ENCODE measurements around the gene PDE9A.

The PDE9A gene

DNA sequence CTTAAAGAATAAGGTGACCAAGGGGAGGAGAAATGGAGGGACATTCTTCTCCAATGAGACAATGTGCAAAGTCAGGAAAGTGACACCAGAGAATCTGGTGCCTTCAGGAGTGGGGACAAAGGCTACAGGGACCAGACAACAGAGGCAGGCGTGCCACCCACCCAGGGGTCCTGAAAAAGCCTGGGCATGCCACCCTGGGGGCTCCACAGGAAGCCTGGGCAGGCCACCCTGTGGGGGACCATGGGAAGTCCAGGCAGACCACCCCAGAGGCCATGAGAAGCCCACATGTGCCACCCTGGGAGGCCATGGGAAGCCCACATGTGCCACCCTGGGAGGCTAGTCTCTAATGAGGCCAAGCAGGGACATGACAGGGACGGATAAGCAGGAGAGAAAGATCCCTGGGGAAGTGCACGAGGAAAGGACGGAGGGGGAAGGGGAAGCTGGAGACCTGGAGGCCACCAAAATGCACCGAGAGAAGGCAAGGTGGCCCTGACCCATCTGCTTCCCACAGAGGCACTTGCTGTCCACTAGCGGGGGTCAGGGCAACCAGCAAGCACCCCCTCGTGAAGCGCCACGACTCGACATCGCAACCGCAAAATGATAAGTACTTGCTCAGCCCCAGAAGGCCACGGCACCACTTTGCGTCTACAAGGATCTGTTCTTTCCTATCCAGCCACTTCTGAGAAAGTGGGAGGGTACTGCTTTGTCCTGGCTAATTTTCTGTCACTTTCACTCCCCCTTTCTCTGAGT is 7.2 kb upstream of the PDE9A start:
- no peak for TF ChIP-seq POLR2A (IDR thresholded peaks at IDR 0.05; ENCODE audit: low read depth, low read length)
- TF ChIP-seq POLR2AphosphoS5 (IDR thresholded peaks at IDR 0.05; ENCODE audit: low read depth, low read length): no peak
- TF ChIP-seq TAF1 (IDR thresholded peaks at IDR 0.05; ENCODE audit: borderline replicate concordance, low read depth, low read length): no peak
- DNase-seq (ENCODE audit: insufficient read length) (no peak), FAIRE-seq (no peak)

DNA sequence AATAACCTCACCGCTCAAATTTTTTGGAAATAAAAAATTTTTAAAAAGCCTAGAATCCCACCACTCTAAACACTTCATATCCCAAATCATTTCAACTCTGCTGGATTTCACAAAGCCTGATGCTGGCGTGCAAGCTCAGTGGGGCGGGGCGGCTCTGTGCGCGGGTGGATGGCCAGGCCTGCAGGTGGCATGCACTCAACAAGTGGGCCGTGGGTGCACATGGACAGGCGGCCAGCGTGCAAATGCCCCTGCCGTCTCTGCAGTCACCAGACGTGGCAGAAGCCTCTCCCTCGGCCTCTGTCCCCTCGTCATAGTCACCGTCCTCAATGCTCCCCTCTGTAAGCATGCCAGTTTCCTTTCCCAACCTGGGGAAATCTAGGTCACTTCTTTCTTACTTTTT is 6.6 kb upstream of the PDE9A start:
- TF ChIP-seq TAF1 (IDR thresholded peaks at IDR 0.05; ENCODE audit: borderline replicate concordance, low read depth, low read length) (no peak), POLR2A (IDR thresholded peaks at IDR 0.05; ENCODE audit: low read depth, low read length) (no peak), POLR2AphosphoS5 (IDR thresholded peaks at IDR 0.05; ENCODE audit: low read depth, low read length) (no peak)
- DNase-seq (ENCODE audit: insufficient read length) (no peak), FAIRE-seq (no peak)

DNA sequence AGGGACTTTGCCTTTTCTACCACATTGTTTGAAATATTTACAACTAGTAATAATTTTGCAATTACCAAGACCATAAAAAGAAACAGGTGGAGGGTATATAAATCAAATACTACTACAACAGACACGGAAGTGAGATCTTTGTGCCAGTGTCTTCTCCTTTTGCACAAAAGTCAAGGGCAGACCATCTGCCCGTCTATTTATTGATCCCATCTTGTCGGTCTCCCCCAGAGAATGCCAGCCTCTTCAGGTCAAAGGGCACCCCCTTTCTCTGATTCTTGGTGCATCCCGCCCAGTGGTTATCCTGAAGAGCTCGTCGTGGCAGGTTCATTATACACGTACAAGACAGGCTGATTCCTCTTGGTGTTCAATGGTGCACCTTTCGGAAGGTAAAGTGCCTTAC is 4.8 kb upstream of the PDE9A start:
- DNase-seq (ENCODE audit: insufficient read length): no peak
- no peak for TF ChIP-seq TAF1 (IDR thresholded peaks at IDR 0.05; ENCODE audit: borderline replicate concordance, low read depth, low read length)
- TF ChIP-seq POLR2AphosphoS5 (IDR thresholded peaks at IDR 0.05; ENCODE audit: low read depth, low read length): no peak
- TF ChIP-seq POLR2A (IDR thresholded peaks at IDR 0.05; ENCODE audit: low read depth, low read length): no peak
- FAIRE-seq: no peak

DNA sequence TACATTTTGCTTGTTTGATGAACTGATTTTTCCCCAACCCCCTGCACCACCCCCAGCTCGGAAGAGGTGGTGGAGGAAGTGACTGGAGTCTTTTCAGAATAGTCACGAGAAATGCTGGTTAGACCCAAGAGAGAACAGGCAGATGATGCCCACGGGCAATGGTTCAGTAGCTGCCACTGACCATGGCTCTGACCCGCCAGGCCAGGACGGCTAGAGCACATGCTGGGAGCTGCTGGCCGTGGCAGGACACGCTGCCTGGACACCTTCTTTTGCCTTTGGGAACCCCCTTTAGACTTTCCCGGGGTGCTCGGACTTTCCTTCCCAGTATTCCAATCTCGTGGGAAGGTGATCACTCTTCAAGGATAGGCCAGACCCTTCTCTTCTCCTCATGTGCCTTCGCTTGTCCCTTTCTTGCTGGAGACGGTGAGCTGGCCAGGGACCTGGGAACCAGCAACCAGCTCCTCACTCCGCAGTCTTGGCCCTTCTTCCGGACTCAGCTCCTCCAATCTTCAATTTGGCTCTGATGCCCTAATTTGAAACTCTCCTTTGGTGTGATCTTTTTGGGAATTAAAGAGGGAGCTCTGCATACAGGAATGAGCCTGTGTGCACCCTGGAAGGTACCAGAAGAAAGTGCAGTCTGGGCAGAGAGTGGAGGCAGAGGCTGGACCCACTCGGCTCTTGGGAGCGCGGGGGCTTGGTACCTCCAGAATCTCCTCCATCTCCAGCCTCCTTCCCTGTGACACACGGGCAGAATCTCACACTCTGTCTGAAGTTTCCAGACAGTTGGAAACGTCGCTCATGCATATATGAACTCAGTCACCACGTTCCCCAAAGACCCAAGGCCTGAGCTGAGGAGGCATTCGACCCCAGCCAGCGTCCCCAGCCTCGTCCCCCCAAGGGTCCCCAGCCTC is 4.0 kb upstream of the PDE9A start:
- DNase-seq (ENCODE audit: insufficient read length) (no peak), FAIRE-seq (no peak)
- TF ChIP-seq TAF1 (IDR thresholded peaks at IDR 0.05; ENCODE audit: borderline replicate concordance, low read depth, low read length): no peak
- TF ChIP-seq POLR2A (IDR thresholded peaks at IDR 0.05; ENCODE audit: low read depth, low read length): no peak
- no peak for TF ChIP-seq POLR2AphosphoS5 (IDR thresholded peaks at IDR 0.05; ENCODE audit: low read depth, low read length)

DNA sequence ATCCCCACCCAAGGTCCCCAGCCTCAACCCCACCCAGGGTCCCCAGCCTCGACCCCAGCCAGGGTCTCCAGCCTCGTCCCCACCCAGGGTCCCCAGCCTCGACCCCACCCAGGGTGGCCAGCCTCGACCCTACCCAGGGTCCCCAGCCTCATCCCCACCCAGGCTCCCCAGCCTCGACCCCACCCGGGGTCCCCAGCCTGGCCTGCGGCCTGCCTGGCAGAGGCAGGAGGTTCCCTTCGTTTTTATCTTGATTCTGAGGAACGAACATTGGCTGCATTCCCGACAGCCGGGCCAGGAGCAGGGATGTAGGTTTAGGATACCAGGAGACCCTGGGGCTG is 3.4 kb upstream of the PDE9A start:
- DNase-seq (ENCODE audit: insufficient read length): no peak
- FAIRE-seq: no peak
- TF ChIP-seq TAF1 (IDR thresholded peaks at IDR 0.05; ENCODE audit: borderline replicate concordance, low read depth, low read length) (no peak), POLR2AphosphoS5 (IDR thresholded peaks at IDR 0.05; ENCODE audit: low read depth, low read length) (no peak), POLR2A (IDR thresholded peaks at IDR 0.05; ENCODE audit: low read depth, low read length) (no peak)

DNA sequence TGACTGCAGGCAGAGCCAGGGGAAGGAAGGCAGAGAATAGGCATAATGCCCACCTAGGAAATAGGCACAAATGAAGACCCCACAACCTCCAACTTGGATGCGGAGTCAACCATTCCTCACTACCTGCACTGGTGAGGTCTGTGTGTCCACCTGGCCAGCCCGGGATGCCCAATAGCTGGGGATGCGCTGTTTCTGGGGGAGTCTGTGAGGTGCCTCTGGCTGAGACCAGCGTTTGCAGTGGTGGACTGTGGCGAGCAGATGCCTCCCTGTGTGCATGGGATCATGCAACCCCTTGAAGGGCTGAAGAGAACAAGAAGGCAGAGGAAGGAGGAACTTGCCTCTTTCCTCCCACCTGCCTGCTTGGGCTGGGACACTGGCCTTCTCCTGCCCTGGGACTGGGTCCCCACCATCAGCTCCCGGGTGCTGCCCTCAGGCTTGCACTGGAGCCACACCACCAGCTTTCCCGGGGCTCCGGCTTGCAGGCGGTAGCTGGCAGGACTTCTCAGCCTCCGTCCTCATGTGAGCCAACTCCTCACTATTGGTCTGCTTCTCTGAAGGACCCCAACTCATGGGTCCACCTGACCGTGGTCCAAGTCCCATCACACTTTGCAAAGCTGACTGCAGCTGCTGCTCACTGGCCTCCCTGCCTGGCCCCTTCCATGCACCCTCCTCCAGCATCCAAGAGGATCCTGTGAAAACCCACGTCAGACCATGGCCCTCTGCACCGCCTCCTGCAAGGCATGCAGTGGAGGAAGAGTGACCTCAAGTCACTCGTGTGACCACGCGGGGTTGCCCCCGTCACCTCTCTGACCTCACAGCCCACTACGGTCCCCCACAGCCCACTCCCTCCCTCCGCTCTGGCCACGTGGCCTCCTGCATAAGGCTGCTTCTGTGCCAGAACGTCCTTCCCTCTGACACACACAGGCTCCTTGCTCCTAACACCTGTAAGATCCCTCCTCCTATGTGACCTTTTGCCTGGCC is 2.7 kb upstream of the PDE9A start:
- no peak for DNase-seq (ENCODE audit: insufficient read length)
- no peak for TF ChIP-seq TAF1 (IDR thresholded peaks at IDR 0.05; ENCODE audit: borderline replicate concordance, low read depth, low read length)
- no peak for TF ChIP-seq POLR2A (IDR thresholded peaks at IDR 0.05; ENCODE audit: low read depth, low read length)
- no peak for TF ChIP-seq POLR2AphosphoS5 (IDR thresholded peaks at IDR 0.05; ENCODE audit: low read depth, low read length)
- FAIRE-seq: no peak

DNA sequence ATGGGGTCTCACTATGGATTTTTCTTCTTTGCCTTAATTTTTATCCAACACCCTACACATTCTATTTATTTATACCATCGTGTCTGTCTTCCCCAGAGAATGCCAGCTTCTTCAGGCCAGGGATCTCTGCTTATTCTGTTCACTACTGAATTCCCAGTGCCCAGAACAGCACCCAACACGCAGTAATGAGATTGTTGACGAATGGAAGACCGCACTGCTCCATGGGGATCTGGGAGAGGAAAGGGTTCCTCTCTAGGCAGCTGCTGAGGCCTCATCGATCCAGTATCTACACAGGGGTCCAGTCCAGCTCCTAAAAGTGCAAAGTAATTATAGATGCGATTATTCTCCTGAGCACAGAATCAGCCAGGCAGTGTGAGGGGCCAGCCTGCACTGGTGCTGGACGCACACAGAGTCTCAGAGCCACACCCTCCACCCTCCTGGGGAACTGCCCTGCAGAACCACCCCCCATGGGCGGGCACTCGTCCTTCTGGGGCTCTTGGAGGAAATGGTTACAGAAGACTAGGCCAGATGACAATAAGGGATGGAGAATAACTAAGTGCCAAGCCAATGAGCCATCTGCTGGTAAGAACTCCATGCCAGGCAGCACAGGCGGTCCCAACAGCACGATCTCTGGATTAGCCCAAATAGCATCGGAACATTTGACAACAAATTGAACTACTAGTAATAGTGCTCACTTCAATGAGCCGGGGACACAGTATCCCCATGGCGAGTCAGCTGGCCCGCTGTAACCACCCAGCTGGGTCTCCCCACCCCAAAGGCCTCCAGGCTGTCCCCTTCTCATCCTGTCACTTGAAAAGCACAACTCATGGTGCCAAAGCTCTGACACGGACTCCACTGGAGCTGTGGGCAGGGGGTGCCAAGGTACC is 1.7 kb upstream of the PDE9A start:
- TF ChIP-seq POLR2A (IDR thresholded peaks at IDR 0.05; ENCODE audit: low read depth, low read length) (no peak), TAF1 (IDR thresholded peaks at IDR 0.05; ENCODE audit: borderline replicate concordance, low read depth, low read length) (no peak), POLR2AphosphoS5 (IDR thresholded peaks at IDR 0.05; ENCODE audit: low read depth, low read length) (no peak)
- DNase-seq (ENCODE audit: insufficient read length) (no peak), FAIRE-seq (no peak)

DNA sequence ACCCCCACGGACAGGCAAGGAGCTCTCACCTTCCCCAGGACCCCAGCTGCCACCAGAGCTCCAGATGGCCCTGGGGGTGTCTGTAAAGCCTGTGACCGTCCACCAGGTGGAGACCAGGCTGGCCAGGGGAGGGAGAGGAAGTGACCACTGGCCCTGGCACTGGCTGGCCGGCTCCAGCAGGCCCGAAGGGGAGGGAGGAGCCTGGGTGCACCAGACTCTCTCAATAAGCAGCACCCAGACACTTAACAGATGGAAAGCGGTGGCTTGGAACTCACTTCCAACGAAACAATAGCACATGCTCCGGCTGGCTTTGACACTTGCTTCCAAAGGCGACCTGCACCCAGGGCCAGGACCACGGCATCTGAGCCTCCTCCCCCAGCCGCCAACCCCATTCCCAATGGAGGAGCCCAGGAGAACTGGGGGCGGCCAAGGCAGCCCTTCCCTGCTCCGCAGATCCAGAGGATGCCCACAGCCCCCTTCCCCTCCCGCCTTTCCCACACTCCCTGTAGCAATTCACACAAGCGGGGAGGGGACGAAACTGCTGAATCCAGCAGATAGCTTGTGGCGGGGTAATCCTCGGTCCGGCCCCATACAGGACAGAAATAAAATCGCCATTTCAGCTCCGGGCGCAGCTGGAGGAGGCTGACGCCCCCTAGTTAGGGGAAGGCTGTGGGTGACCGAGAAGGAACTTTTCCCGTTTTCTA is 742 bp upstream of the PDE9A start:
- no peak for DNase-seq (ENCODE audit: insufficient read length)
- FAIRE-seq: no peak
- TF ChIP-seq POLR2A (IDR thresholded peaks at IDR 0.05; ENCODE audit: low read depth, low read length) (no peak), POLR2AphosphoS5 (IDR thresholded peaks at IDR 0.05; ENCODE audit: low read depth, low read length) (no peak), TAF1 (IDR thresholded peaks at IDR 0.05; ENCODE audit: borderline replicate concordance, low read depth, low read length) (no peak)

DNA sequence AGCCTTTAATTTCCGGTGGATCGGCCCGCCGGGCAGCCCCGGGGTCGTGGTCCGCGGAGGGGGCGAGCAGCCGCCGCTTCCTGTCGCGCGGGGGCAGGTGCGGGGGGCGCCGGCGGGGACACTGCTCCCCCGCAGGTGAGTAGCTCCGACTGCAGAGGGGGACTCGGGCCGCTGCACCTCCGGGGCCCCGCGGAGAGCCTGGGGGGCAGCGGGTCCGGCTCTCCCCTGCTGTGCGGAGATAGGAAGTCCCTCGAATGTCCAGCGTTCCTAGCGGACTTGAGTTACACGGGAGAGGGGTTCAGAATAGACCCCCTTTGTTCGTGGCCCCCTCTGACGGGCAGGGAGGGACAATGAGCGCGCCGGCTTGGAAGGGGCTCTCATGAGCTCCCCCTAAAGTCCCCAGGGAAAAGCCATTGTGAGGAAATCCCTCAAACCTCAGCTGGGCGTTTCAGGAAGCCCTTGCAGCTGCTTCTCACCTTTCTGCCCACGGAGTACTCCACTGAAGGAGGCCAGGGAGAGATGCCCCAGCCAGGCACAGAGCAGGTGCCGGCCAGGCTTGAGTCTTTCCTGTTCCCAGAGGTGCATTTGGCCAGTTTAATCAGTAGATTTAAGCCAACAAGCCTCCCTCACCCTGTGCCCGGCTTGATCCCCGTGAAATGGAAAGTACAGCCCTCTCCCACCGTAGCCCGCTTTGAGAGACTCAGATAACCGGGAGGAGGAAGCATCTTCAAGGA is 925 bp downstream of the PDE9A start:
- FAIRE-seq (no peak), DNase-seq (ENCODE audit: insufficient read length) (no peak)
- no peak for TF ChIP-seq TAF1 (IDR thresholded peaks at IDR 0.05; ENCODE audit: borderline replicate concordance, low read depth, low read length)
- no peak for TF ChIP-seq POLR2AphosphoS5 (IDR thresholded peaks at IDR 0.05; ENCODE audit: low read depth, low read length)
- no peak for TF ChIP-seq POLR2A (IDR thresholded peaks at IDR 0.05; ENCODE audit: low read depth, low read length)

All from GM12892 (cell line).